Stomach smooth muscle (tissue), 2 donors: ENCODE data around the gene CDON.

Experiments used
- H3K27ac ChIP-seq: one replicate; pipeline ENCODE4 v1.7.0; 2013; ENCODE audit warnings: mild to moderate bottlenecking, low read length, inconsistent platforms
- H3K27me3 ChIP-seq, 2 donors: one replicate each; pipeline ENCODE4 v1.7.0; 2013; ENCODE audit warnings: low read length in 2 of 2; ENCODE audit not compliant: insufficient read depth in 2 of 2, control insufficient read depth in 1 of 2
- H3K36me3 ChIP-seq, 2 donors: one replicate each; pipeline ENCODE4 v1.7.0; 2013; ENCODE audit warnings: low read length in 2 of 2; ENCODE audit not compliant: control insufficient read depth in 2 of 2, insufficient read depth in 2 of 2
- H3K4me1 ChIP-seq: one replicate; pipeline ENCODE4 v1.7.0; 2013; ENCODE audit warnings: low read length; ENCODE audit not compliant: control insufficient read depth, insufficient read depth
- H3K4me3 ChIP-seq, 2 donors: one replicate each; pipeline ENCODE4 v1.7.0; 2013; ENCODE audit warnings: low read length in 2 of 2
- H3K9ac ChIP-seq, 2 donors: one replicate each; pipeline ENCODE4 v1.7.0; 2013; ENCODE audit warnings: low read length in 2 of 2, mild to moderate bottlenecking in 1 of 2
- H3K9me3 ChIP-seq, 2 donors: one replicate each; pipeline ENCODE4 v1.7.0; 2013; ENCODE audit warnings: low read length in 2 of 2; ENCODE audit not compliant: control insufficient read depth in 2 of 2
- donor health status: healthy.
- donor health status: Pancreatic carcinoma.

CDON gene

DNA sequence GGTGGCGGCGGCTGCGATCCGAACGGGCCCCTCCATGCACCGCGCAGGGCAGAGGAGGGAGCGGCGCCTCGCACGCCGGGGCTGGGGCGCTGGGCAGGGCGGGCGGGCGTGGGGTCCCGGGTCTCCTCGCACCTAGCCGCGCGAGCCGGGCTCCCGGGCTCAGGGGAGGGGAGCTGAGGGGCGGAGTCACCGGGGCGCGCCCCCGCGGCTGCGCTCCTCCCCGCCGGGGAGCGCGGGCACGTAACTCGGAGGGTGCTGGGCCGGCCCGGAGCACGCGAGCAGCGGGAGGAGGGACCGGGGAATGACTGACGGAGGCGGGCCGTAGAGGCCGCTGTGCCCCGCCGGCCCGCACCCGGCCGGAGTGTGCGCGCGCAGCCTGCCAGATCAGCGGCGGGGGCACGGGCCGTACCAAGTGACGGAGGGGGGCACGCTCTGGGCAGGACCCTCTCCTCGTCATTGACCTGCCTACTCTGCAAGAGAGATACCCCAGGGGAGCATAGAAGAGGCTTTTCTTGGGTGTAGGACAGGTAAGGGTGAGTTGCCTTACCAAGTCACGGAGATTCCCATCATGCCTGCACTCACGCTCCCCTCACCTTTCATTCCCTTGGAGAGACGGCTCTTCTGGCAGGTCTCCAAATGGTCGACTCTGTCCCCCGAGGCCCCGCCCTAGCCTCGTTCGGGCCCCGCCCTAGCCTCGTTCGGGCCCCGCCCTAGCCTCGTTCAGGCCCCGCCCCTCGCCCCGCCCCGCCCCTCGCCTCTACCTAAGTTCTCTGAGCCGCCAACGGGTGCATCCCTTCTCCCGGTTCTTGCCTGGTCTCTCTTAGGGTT, at the start of gene CDON:
Gene CDON (minus strand): TSS at position 188 of the 828 bp plus-strand sequence. CDS start 39,390 bp downstream, outside the sequence.
- Histone ChIP-seq H3K27me3 (no peaks in the 10 kb centered on the region), H3K4me1 (peaks cover 16% of the 10 kb centered on the region), H3K9ac (peak within 1 kb of the TSS; percentile 66 to 95), H3K36me3 (no peaks in the 10 kb centered on the region), H3K4me3 (peak within 1 kb of the TSS; percentile 75 to 85), H3K27ac (peak within 1 kb of the TSS; percentile 79), H3K9me3 (no peaks in the 10 kb centered on the region)

DNA sequence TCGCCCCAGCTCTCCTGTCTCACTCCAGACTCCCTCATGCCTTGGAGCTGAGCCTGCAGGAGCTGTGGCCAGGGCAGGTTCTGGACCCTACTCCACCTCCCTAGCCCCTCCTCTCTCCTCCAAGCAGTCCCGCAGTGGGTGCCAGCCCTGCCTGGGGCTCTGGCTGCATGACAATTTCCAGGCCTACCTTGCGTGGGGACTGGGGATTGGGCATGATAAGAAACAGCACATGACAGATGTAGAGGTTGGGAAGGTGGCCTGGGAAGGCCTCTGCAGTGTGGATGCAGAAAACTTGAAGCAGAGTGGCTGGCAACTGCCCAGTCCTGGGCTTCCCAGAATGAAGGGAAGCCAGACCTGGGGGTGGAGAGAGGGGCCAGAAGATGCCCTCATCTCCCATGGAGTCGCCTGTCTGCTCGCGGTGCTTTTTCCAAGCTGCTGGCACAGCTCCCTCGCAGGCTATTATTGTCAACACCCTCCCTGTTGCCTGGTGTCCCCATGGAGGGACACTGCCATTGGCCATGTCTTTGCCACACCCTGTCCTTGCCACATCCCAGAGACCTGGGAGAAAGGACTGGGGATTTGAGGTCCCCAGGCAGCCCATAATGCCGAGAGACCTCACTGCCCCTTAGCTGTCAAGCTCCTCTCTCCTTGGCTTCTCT, 48.9 kb upstream of the CDON start:
- Histone ChIP-seq H3K4me1 (peaks cover 65% of the 10 kb centered on the region), H3K27me3 (no peaks in the 10 kb centered on the region), H3K9me3 (no peaks in the 10 kb centered on the region), H3K9ac (peak overlapping the region in 1 of 2 donors; percentile 21), H3K36me3 (no peaks in the 10 kb centered on the region), H3K4me3 (no peak overlapping the region), H3K27ac (peak overlapping the region; percentile 98)

- Histone ChIP-seq H3K27ac (peak overlapping the region; percentile 98), H3K4me3 (peak overlapping the region in 1 of 2 donors; percentile 15), H3K9me3 (no peaks in the 10 kb centered on the region), H3K27me3 (no peaks in the 10 kb centered on the region), H3K9ac (no peak overlapping the region), H3K36me3 (no peaks in the 10 kb centered on the region), H3K4me1 (peaks cover 51% of the 10 kb centered on the region)
Measured at GRCh38 chr11:126109941-126110731, 47.5 kb upstream of the CDON start.

GRCh38 chr11:126106594-126107328, 44.1 kb upstream of the CDON start:
- Histone ChIP-seq H3K4me1 (peaks cover 28% of the 10 kb centered on the region), H3K9ac (no peak overlapping the region), H3K27me3 (no peaks in the 10 kb centered on the region), H3K27ac (no peak overlapping the region), H3K36me3 (no peaks in the 10 kb centered on the region), H3K4me3 (no peak overlapping the region), H3K9me3 (no peaks in the 10 kb centered on the region)

DNA sequence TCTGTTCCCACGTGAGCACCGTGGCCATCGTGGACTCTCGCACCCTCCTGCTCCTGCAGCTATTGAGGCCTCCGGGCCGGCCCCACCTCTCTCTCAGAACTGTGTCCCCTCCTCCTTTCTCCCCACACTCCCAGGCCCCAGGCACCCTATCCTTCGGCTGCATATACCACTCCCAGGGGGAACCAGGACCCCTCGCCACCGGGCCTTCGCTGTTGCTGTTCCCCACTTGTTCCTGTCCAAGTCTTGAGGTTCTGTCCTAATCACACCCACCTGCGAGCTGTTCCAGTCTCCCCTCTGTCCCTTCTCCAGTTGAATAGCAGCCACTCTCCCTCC, 43.0 kb upstream of the CDON start:
- Histone ChIP-seq H3K27ac (no peak overlapping the region), H3K9me3 (no peaks in the 10 kb centered on the region), H3K4me1 (peaks cover 18% of the 10 kb centered on the region), H3K36me3 (no peaks in the 10 kb centered on the region), H3K4me3 (no peak overlapping the region), H3K27me3 (no peaks in the 10 kb centered on the region), H3K9ac (no peak overlapping the region)

DNA sequence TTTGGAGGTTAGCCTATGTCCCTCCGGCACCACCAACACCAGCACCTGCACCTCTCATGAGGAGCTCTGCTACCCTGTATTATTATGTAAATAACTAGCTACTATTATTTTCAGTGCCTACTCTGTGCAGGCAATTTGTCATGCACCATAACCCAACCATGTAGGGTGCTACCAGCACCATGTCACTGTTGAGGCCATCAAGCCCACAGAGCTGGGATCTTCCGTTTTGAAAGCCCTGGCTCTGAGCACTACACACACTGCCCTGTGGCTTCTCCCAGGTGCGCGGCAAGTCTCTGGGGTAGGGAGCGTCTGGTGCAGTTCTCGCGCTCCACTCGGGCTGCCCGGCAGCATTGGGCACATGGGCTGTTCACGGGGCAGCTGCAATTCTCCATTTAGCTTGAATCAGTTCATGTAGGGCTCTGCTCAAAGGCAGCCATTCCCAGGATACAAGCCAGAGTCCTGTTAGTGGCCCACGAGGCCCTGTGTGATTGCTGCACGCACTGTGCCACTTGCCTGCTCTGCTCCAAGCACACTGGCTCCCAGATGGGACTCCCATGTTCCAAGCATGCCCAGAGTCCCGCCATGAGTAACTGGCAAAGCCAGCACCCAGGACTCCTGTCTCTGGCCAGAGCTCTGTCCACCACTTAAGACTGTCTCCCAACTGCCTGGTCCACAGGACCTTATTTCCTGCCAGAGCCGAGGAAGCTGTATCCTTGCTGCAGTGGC, 42.5 kb upstream of the CDON start:
- peaks cover 13% of the 10 kb centered on the region for H3K4me1 ChIP-seq
- H3K4me3 ChIP-seq: no peak overlapping the region
- H3K27me3 ChIP-seq: no peaks in the 10 kb centered on the region
- no peaks in the 10 kb centered on the region for H3K36me3 ChIP-seq
- H3K9ac ChIP-seq: no peak overlapping the region
- no peaks in the 10 kb centered on the region for H3K9me3 ChIP-seq
- H3K27ac ChIP-seq: no peak overlapping the region

GRCh38 chr11:126104420-126104819, 41.8 kb upstream of the CDON start:
- no peak overlapping the region for H3K4me3 ChIP-seq

DNA sequence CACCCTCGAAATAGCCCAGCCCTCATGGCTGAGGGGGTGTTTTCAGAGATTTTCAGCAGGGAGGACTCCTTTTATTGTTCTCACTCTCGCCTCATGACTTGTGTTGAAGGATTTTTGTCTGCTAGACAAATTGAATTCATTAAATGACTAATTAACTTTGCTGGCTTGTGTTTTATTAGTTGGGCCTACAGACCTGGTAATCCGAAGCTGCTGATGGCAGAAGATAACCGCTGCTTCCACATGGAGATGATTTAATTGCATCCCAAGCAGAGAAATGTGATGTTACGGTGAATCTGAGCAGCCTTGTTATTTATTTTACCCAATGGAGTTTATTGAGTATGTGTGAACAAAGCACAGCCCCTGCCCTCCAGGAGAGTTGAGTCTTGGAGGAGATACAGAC, 40.5 kb upstream of the CDON start:
- H3K4me1 ChIP-seq: peaks cover 11% of the 10 kb centered on the region
- no peak overlapping the region for H3K9ac ChIP-seq
- no peaks in the 10 kb centered on the region for H3K9me3 ChIP-seq
- no peaks in the 10 kb centered on the region for H3K27me3 ChIP-seq
- no peaks in the 10 kb centered on the region for H3K36me3 ChIP-seq
- H3K4me3 ChIP-seq: no peak overlapping the region
- H3K27ac ChIP-seq: peak overlapping the region; percentile 64

More at GRCh38 chr11:126104420-126104819, 41.8 kb upstream of the CDON start:
- H3K36me3 ChIP-seq: no peaks in the 10 kb centered on the region
- no peaks in the 10 kb centered on the region for H3K9me3 ChIP-seq
- H3K9ac ChIP-seq: no peak overlapping the region
- H3K27ac ChIP-seq: no peak overlapping the region
- H3K4me1 ChIP-seq: peaks cover 11% of the 10 kb centered on the region
- H3K27me3 ChIP-seq: no peaks in the 10 kb centered on the region

DNA sequence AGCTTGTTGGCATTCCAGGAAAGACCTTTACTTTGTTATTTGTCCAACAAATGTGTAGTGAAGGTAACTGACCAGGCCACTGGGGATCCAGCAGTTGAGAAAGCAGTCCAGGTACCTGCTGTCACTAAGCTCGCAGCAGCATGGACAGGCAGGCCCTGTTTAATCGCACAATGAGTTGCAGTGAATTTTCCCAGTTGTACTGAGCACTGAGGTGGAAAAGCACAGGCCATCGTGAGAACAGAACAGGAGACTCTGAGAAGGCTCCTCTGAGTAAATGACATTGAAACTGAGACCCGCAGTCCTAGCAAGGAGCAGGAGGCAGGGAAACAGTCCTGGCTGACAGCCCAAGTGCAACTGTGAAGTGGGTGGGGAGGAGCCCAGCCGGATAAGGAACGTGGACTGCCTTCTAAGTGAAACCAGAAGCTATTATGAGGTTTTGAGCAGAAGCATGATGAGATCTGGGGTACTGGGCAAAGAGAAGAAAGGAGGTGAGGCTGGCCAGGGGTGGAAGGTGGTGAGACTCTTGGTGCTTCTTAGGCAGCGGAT, 39.8 kb upstream of the CDON start:
- Histone ChIP-seq H3K9me3 (no peaks in the 10 kb centered on the region), H3K9ac (peak overlapping the region in 1 of 2 donors; percentile 47), H3K4me3 (peak overlapping the region in 1 of 2 donors; percentile 29), H3K27me3 (no peaks in the 10 kb centered on the region), H3K27ac (peak overlapping the region; percentile 64), H3K36me3 (no peaks in the 10 kb centered on the region), H3K4me1 (peaks cover 11% of the 10 kb centered on the region)
